Activated CD4-positive, alpha-beta T cell treated with anti-CD3 and anti-CD28 coated beads for 1 hour (primary cell): ENCODE results near the gene CPSF2.
"Not testable (repeated sequence)": the region's sequence is repeated elsewhere in the genome, so short reads cannot be mapped to it uniquely, and the experiment has no call there.

Experiments
- DNase-seq: peaks from one replicate; pipeline ENCODE4 v3.0.0-alpha.2; 2020

The CPSF2 gene

DNA sequence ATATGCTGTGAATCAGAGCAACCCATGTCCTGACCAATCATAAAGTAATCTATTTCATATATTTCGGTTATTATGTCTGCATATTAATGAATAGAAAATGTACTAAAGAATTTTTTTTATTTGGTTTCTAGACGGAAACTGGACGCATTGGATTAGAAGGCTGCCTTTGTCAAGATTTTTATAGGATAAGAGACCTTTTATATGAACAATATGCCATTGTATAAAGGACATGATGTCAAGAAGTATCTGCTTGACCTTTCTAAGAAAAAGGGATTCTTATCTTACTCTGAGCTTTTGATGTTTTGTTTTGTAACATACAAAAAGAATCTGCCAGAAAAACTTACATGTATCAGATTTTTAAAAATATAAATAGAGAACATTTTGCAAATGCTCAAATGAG lies 39.8 kb downstream of the CPSF2 start:
- DNase-seq: no peak

DNA sequence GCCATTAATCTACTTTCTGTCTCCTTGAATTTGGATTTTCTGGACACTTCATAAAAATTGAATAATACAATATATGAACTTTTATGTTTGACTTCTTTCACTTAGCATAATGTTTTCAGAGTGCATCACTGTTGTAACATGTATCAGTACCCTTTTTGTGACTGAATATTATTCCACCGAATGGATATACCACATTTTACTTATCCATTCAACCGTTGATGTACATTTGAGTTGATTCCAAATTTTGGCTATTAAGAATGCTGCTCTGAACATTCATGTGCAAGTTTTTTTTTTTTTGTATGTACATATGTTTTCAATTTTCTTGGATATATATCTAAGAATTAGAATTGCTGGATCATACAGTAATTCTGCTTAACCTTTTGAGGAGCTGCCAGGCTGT lies 43.2 kb downstream of the CPSF2 start:
- no peak for DNase-seq

DNA sequence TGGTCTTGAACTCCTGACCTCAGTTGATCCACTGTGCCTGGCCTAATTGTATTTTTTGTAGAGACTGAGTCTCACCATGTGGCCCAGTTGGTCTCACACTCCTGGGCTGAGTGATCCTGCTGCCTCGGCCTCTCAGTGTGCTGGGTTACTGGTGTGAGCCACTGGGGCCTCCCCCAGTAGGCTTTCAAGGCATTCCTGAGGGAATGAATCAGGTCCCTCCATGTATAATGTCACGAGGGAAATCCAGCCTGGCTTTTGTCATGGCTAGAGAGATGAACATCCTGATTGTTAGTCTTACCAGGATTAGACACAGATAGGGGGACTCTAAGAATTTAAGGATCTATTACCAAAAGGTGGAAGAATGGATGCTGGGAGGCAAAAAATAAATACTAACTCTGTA lies 51.9 kb downstream of the CPSF2 start:
- no peak for DNase-seq

GRCh38 chr14:92175811-92176210 lies 54.0 kb downstream of the CPSF2 start:
- DNase-seq: no peak

DNA sequence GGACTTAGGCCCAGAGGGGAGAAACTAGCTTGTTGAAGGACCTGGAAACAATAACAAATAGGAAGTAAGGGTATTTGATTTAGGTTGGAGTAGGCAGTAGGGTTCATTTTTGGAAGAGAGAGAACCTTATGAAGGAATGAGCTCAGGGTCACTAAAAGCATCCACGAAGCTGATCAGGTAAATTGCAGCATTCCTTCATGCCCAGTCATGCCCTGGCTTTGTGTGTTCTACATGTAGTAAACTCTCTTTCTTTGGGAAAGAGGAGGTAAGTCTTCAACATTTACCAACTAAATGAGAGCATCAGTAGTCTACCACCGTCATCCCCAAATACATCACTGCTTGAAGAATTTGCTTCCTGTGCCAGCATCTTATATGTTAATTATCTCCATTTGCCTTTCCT lies 54.7 kb downstream of the CPSF2 start:
- no peak for DNase-seq

DNA sequence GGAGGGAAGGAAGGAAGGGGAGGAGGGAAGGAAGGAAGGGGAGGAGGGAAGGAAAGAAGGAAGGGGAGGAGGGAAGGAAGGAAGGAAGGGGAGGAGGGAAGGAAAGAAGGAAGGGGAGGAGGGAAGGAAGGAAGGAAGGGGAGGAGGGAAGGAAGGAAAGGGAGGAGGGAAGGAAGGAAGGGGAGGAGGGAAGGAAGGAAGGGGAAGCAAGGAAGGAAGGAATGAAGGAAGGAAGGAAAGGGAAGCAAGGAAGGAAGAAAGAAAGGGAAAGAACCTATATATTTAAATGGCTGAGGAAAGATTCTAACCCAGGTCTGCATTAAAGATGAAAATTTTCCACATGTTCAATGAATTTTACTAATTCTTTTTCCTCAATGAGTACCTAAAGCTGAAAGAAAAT lies 57.4 kb downstream of the CPSF2 start:
- not testable (repeated sequence) for DNase-seq

- DNase-seq: no peak
Observed at GRCh38 chr14:92185559-92185958, 63.8 kb downstream of the CPSF2 start.

GRCh38 chr14:92187616-92188015 lies 65.8 kb downstream of the CPSF2 start:
- DNase-seq: not testable (repeated sequence)

DNA sequence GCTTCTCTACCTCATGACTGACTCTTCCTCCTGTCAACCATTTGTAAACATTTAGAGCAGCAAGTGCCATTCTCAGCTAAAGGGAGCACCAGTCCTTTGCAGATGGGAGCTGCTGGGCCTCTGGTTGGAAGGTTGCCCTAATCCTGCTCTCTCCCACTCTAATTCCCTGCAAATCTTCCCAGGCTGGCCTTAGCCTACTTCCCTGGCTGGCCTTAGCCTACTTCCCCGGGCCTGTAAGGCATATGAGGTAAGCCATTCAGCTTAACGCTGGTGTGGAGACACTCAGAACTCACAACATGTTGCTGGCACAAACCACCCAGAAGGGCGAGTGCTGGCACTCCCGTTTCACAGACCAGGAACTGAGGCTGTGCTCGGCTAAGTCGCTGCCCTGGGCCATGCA lies 69.0 kb downstream of the CPSF2 start:
- no peak for DNase-seq

- no peak for DNase-seq
Observed at GRCh38 chr14:92198804-92199203, 77.0 kb downstream of the CPSF2 start.

DNA sequence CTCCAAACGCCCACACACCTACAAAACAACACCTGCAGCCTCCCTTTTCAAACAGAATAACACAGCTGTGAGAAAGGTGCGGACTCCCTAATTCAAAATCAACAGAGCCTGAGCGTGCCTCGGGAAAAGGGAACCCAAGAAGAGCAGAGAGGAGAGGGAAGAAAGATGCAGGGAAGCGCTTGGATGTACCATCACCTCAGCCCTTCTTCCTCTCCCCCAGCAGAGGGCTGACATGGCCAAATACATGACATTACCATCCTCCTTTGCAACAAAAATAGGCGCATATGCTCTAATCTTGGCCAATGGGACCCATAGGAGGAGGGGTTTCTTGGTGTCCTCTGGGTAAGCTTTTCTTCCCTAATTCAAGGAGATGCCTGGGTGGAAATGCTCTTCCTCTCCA lies 78.0 kb downstream of the CPSF2 start:
- DNase-seq: no peak

DNA sequence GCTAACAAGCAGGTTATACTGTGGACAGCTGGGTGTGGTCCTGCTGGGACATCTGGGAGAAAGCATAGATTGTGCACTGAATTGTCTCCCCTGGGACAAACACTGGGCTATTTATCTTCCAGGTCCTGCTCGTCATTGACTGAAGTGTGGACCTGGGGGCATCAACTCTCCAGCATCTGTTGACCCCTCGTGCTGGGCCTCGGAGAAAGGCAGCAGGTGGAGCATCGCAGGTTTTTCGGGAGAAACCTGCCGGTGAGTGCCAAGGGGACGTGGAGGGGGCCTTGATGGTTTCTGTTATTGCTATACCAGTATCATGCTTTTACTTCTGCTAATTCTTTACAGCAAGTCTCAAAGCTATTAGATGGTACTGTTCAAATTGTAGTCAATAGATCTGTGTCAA lies 81.3 kb downstream of the CPSF2 start:
- no peak for DNase-seq

- DNase-seq: no peak
Observed at GRCh38 chr14:92204792-92205191, 83.0 kb downstream of the CPSF2 start.

DNA sequence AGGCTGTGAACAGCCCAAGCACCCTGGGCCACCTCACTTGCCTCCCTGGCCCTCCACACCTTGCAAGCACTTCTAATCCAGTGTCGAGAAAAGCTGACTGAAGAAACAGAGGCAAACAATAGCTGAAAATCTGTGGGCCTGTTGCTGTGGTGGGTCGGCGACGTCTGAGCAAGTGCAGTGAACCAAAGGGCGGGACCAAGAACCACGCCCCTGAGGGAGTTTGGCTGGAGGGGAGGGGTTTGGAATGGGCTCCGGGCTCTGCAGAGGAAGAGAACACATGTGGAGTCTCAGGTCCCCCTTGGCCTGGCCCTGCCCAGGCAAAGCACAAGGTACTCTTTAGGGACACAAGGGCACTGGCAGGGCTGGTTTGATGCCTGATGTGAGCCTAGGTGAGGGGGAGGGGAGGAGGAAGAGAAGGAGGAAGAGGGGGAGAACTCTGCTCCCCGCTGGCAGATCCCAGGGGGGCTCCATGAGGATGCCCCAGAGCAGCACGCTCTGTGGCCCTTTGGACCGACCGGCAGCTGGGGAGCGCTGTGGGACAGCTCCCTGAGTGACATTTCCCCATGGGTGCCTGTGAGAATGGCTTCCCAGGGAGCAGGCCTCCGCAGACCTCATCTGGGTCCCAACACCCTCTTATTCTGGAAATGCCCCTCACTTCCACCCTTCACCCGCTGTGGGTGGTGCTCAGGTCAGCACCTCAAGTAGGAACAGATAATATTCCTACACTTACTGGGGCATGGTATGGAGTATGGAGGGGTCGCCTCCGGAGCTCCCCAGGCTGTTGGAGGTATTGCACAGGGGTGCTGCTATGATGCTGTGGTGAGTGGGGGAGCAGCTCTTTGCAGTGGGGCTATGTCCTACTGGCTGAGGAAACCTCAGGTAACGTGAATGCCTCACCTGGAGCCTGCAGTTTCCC lies 85.5 kb downstream of the CPSF2 start:
- no peak for DNase-seq

DNA sequence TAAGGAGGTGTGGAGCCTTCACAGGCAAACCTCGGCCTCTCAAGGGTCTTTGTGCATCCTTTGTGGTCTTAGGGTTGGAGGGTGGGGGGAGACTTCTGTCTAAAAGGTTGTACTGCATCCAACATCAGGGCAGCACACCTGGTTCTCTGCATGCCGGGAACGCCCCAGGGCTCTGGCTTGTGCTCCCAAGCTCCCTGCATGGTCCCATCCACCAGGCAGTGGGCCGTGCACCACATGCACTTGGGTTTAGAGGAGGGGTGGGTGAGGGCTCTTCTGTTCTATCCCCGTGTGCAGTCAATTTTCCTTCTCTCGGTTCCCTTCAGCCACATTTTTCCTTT lies 86.1 kb downstream of the CPSF2 start:
- DNase-seq: no peak

GRCh38 chr14:92209141-92209540 lies 87.4 kb downstream of the CPSF2 start:
- DNase-seq: no peak

GRCh38 chr14:92213125-92213524 lies 91.4 kb downstream of the CPSF2 start:
- not testable (repeated sequence) for DNase-seq

- no peak for DNase-seq
Observed at GRCh38 chr14:92215579-92215978, 93.8 kb downstream of the CPSF2 start.

- no peak for DNase-seq
Observed at GRCh38 chr14:92217936-92218335, 96.2 kb downstream of the CPSF2 start.
